NCI-H2171 (cell line): ENCODE measurements around the gene CHRM2.

Experiments used
- DNase-seq: peaks from one replicate; lab custom pipeline; 2025; lab: John Stamatoyannopoulos, UW

CHRM2 gene

GRCh38 chr7:136897676-136898075 lies 29.2 kb downstream of the CHRM2 start:
- DNase-seq: no peak

- DNase-seq: no peak
Observed at GRCh38 chr7:136900005-136900404, 31.6 kb downstream of the CHRM2 start.

GRCh38 chr7:136910771-136911170 lies 42.3 kb downstream of the CHRM2 start:
- no peak for DNase-seq

- no peak for DNase-seq
Observed at GRCh38 chr7:136911344-136911743, 42.9 kb downstream of the CHRM2 start.

GRCh38 chr7:136912339-136912738 lies 43.9 kb downstream of the CHRM2 start:
- no peak for DNase-seq

GRCh38 chr7:136914016-136914415 lies 45.6 kb downstream of the CHRM2 start:
- no peak for DNase-seq

GRCh38 chr7:136919820-136920219 lies 51.4 kb downstream of the CHRM2 start:
- DNase-seq: no peak

GRCh38 chr7:136923111-136923667 lies 54.7 kb downstream of the CHRM2 start:
- no peak for DNase-seq

GRCh38 chr7:136925044-136925443 lies 56.6 kb downstream of the CHRM2 start:
- DNase-seq: no peak

GRCh38 chr7:136925556-136925955 lies 57.1 kb downstream of the CHRM2 start:
- DNase-seq: no peak

- no peak for DNase-seq
Observed at GRCh38 chr7:136931169-136931867, 62.9 kb downstream of the CHRM2 start.

GRCh38 chr7:136937436-136937835 lies 69.0 kb downstream of the CHRM2 start:
- DNase-seq: no peak

- no peak for DNase-seq
Observed at GRCh38 chr7:136938476-136938875, 70.0 kb downstream of the CHRM2 start.

- no peak for DNase-seq
Observed at GRCh38 chr7:136940122-136940521, 71.7 kb downstream of the CHRM2 start.

- no peak for DNase-seq
Observed at GRCh38 chr7:136940917-136941316, 72.5 kb downstream of the CHRM2 start.

- no peak for DNase-seq
Observed at GRCh38 chr7:136941816-136942215, 73.4 kb downstream of the CHRM2 start.

- DNase-seq: no peak
Observed at GRCh38 chr7:136942401-136942800, 73.9 kb downstream of the CHRM2 start.

GRCh38 chr7:136942994-136943393 lies 74.5 kb downstream of the CHRM2 start:
- no peak for DNase-seq

- no peak for DNase-seq
Observed at GRCh38 chr7:136947347-136947746, 78.9 kb downstream of the CHRM2 start.

- DNase-seq: no peak
Observed at GRCh38 chr7:136950331-136950730, 81.9 kb downstream of the CHRM2 start.

GRCh38 chr7:136953386-136953785 lies 84.9 kb downstream of the CHRM2 start:
- no peak for DNase-seq

GRCh38 chr7:136956232-136956631 lies 87.8 kb downstream of the CHRM2 start:
- DNase-seq: no peak

GRCh38 chr7:136956671-136957070 lies 88.2 kb downstream of the CHRM2 start:
- DNase-seq: no peak

- no peak for DNase-seq
Observed at GRCh38 chr7:136957391-136957790, 88.9 kb downstream of the CHRM2 start.
